DOHH2 (cell line): ENCODE measurements around the gene STK38L.

ENCODE experiments used
- CTCF ChIP-seq: fragments of 200-600 bp; sonication (generic); IDR thresholded peaks from one replicate; pipeline ENCODE4 v1.5.1; 2014; ENCODE audit warnings: antibody characterized with exemption, mild to moderate bottlenecking, low read depth, low read length; ENCODE audit not compliant: poor library complexity, severe bottlenecking
- EZH2phosphoT487 ChIP-seq: fragments of 200-600 bp; sonication (generic); IDR thresholded peaks from 2 replicates; pipeline ENCODE4 v1.6.1; 2017; ENCODE audit warnings: borderline replicate concordance, mild to moderate bottlenecking, antibody characterized with exemption, low read length, moderate library complexity, mixed read lengths

DNA sequence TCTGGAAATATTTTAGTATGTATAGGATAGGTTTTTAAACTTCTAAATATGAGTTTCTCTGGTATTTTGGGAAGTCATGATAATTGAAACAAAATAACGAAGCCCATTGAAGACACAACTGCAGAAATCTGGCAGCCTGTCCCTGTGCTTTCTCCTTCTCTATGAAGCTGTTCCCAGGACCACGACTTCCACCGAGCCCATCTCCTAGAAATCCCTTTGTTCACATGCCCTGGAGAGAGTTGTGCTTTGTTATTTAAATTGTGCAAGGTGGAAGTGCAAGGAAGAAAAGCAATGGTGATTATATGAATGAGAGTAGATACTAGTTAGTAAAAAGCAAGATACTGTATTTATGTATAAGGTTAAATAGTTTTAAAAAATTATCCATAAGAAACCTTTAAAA lies 32.2 kb downstream of the STK38L start:
- TF ChIP-seq CTCF (no peak), EZH2phosphoT487 (no peak)
